Stimulated activated CD4-positive, alpha-beta T cell treated with anti-CD3 and anti-CD28 coated beads, Interleukin-2, amount 100 ng/mL, for 4 hours (primary cell): Measurements from ENCODE around the gene SLC19A1.
"Not testable (repeated sequence)": the region's sequence is repeated elsewhere in the genome, so short reads cannot be mapped to it uniquely, and the experiment has no call there.

Experiments used
- DNase-seq: peaks from one replicate; pipeline ENCODE4 v3.0.0-alpha.2; 2020; ENCODE audit warnings: low read depth

Gene SLC19A1

GRCh38 chr21:45504516-45505415 is 37.5 kb downstream of the SLC19A1 start:
- DNase-seq: no peak

- no peak for DNase-seq
Measured at GRCh38 chr21:45504021-45504515, 38.2 kb downstream of the SLC19A1 start.

- DNase-seq: not testable (repeated sequence)
Measured at GRCh38 chr21:45503226-45503625, 39.0 kb downstream of the SLC19A1 start.

- DNase-seq: no peak
Measured at GRCh38 chr21:45502600-45502999, 39.6 kb downstream of the SLC19A1 start.

GRCh38 chr21:45502006-45502345 is 40.3 kb downstream of the SLC19A1 start:
- no peak for DNase-seq

GRCh38 chr21:45501081-45502005 is 40.9 kb downstream of the SLC19A1 start:
- DNase-seq: not testable (repeated sequence)

- no peak for DNase-seq
Measured at GRCh38 chr21:45499970-45500577, 42.2 kb downstream of the SLC19A1 start.

- no peak for DNase-seq
Measured at GRCh38 chr21:45499201-45499750, 43.0 kb downstream of the SLC19A1 start.

GRCh38 chr21:45498646-45499000 is 43.6 kb downstream of the SLC19A1 start:
- DNase-seq: no peak

GRCh38 chr21:45497846-45498645 is 44.2 kb downstream of the SLC19A1 start:
- no peak for DNase-seq

- DNase-seq: no peak
Measured at GRCh38 chr21:45496968-45497845, 45.0 kb downstream of the SLC19A1 start.

GRCh38 chr21:45496151-45496967 is 45.9 kb downstream of the SLC19A1 start:
- no peak for DNase-seq

- no peak for DNase-seq
Measured at GRCh38 chr21:45494851-45495680, 47.2 kb downstream of the SLC19A1 start.

- no peak for DNase-seq
Measured at GRCh38 chr21:45494135-45494850, 47.9 kb downstream of the SLC19A1 start.

GRCh38 chr21:45493401-45494001 is 48.7 kb downstream of the SLC19A1 start:
- DNase-seq: no peak

- DNase-seq: no peak
Measured at GRCh38 chr21:45492765-45493164, 49.5 kb downstream of the SLC19A1 start.

GRCh38 chr21:45491623-45492022 is 50.6 kb downstream of the SLC19A1 start:
- no peak for DNase-seq
